HG02852 (cell line): Measurements from ENCODE around the gene CDC25A.

Experiments
- ATAC-seq: cut with Tn5 transposase; IDR thresholded peaks from one replicate; pipeline ENCODE4 v1.9.1; 2021; ENCODE audit warnings: mild to moderate bottlenecking, moderate library complexity; ENCODE audit not compliant: unreplicated experiment

The CDC25A gene

DNA sequence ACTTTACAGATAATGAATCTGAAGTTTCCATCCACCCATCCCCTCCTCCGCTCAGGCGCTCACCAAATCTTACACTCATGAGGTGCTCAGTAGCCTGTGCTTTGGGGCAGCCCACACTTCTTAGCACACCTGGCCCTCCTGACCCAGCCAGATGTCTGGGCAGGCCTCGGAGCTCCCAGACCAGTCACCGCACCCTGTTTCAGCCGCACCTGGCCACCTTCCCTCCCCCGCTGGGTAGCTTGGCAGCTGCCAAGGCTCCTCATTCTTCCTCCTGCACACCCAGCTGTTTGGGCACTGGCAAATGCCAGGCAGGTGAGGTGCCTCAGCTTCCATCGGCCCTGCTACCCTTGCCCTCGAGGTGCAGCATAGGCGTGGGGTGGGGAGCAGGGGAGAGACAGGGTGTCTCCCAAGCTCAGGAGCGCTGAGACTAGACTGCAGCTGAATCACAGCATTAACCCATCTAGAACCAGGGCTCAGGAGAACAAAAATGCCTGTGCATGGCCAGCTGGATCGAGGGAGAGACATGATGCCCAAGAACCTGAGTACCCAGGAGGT is 45.8 kb downstream of the CDC25A start:
- no peak for ATAC-seq

DNA sequence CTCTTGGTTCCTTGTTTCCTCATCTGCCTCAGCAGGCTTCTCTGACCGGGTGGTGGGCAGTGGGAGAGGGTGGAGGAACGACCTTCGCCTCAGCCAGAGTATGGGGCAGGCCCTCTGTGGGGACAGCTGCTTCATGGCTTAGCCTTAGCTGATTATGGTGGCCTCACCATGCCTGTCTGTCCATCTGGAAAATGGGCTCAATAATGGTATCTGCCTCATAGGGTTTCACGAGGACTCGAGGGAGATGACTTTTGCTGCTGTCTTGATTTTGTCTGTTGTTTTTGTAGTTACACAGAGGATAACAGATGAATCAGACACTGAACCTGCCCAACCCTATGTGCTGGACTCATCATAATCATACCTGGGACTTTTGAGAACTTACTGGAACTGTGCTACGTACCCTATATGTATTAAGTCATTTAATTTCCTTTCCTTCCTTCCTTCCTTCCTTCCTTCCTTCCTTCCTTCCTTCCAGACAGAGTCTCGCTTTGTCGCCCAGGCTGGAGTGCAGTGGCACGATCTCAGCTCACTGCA is 46.5 kb downstream of the CDC25A start:
- ATAC-seq, result no peak

- no peak for ATAC-seq
These were observed 47.1 kb downstream of the CDC25A start for GRCh38 chr3:48140936-48141603.

GRCh38 chr3:48140336-48140757 is 47.9 kb downstream of the CDC25A start:
- ATAC-seq, result no peak

DNA sequence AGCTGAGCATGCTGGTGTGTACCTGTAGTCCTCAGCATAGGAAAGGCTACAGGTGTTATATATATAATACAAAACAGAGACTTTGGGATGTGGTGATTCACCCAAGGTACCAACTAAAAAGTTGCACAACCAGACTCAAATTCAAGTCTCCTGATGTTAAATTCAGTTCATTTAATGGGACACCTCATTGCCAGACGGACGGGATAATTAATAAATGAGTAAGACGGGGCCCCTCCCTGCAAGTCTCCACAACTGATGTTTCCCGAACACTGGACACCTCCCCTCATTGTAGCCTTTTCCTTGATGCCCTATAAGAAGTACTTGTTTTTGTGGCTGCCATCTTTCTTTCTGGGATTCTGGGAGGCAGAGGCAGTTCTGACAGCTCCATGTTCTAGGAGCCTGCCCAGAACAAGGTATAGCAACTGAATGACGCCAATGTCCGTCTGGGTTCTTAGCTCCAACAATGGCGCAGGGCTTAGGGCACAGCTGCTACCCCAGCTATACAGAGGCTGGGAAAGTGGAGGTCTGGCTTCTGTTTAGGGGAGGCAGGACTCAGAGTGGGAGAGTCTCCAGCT is 50.7 kb downstream of the CDC25A start:
- no peak for ATAC-seq

DNA sequence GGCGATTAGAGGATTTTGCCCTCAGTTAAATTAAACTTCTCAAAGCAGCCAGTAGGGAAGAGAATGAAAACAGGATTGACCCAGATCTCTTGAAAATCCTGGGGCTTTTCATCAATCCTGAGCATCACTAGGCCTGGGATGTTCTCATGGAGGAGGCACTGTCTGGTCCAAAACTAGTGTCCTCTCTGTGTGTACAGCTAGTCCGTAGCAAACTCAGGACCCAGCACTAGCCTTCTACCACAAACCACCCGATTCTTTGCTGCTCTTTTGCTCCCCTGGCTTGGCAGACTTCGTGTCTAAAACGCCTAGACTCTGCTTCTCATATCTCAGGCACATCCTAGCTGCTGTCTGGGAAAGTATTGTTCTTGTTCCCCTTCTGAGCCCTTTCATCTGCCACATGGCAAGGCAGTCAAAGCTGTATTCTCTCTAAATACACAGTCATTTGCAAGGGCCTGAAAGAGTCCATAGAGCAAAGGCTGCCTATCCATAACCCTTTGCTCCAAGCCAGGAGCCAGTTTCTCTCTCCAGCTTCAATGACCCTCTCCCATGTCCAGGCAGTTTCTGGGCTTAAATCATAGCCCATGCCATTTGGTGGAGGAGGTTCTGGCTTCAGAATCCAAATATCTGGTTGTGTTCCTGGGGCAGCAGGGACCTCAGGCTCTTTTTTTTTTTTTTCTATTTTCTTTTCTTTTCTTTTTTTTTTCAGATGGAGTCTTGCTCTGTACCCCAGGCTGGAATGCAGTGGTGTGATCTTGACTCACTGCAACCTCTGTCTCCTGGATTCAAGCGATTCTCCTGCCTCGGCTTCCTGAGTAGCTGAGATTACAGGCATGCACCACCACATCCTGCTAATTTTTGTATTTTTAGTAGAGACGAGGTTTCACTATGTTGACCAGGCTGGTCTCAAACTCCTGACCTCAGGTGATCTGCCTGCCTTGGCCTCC is 52.4 kb downstream of the CDC25A start:
- no peak for ATAC-seq

DNA sequence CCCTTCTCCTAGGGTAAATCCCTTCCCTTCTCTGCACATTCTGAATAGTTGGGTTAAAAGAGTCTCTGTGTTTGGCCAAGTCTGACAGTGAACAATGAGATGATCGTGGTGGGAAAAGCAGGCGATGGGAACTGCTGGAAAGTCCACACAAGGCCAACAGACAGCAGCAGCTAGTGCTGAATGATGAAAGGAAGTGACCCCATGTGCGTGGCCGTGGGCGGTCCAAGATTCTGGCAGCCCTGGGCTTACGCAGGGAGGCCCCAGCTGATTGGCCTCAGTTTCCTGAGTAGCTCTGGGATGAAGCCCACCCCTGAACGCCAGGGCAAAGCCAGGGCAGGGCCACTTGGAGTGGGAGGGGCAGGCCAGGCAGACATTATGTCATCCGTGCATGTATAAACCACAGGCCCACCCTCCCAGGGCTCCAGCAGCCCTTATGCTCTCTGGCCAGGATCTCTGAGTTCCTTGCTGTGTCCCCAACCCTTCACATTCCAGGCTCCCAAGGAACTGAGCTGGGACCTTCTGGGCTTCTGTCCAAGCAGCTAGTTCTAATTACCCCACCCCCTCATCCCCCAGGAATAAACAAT is 57.8 kb downstream of the CDC25A start:
- ATAC-seq, result no peak

- no peak for ATAC-seq
These were observed 58.3 kb downstream of the CDC25A start for GRCh38 chr3:48129921-48130320.

DNA sequence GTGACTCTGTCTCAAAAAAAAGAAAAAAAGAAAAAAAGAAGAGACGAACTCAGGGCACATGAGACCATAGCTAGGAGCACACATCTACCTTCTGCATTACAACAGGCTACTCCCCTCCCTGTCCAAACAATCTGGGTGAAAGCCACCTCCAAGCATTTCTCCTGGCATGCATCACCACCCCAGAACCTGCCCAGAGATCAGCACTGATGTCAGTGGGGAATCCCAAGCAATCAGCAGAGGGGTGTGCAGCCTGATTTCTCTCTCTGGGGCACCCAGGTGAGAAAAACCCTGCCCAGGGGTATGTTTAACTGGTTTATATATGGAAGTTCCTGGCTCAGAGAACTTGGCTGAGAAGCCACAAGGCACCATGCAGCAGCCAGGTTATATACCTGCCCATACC is 59.4 kb downstream of the CDC25A start:
- ATAC-seq, result no peak

DNA sequence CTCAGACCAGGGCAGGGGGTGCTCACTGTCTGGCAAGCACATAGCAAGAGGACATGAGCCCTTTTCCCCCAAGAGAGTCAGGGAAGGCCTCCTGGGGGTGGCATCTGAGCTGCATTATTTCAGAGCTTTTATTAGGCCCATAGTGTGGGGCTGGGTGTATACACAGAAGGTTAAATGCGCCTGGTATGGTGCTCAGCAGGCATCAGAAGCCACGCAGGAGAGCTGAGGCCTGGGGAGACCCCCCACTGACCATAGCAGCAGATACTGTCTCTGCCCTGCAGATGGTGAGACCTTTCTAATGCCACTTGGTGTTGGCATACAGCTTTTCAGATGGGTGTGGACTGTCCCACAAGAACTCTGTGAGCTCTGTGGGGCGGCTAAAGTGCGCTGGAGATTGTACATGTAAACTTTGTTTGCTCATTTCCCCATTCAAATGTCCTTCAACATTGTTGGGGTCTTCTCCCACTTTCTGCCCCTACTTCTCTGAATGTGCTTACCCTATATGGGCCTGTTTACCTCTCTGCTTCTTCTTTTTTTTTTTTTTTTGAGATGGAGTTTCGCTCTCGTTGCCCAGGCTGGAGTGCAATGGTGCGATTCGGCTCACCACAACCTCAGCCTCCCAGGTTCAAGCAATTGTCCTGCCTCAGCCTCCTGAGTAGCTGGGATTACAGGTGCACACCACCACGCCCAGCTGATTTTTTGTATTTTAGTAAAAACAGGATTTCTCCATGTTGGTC is 62.2 kb downstream of the CDC25A start:
- no peak for ATAC-seq

DNA sequence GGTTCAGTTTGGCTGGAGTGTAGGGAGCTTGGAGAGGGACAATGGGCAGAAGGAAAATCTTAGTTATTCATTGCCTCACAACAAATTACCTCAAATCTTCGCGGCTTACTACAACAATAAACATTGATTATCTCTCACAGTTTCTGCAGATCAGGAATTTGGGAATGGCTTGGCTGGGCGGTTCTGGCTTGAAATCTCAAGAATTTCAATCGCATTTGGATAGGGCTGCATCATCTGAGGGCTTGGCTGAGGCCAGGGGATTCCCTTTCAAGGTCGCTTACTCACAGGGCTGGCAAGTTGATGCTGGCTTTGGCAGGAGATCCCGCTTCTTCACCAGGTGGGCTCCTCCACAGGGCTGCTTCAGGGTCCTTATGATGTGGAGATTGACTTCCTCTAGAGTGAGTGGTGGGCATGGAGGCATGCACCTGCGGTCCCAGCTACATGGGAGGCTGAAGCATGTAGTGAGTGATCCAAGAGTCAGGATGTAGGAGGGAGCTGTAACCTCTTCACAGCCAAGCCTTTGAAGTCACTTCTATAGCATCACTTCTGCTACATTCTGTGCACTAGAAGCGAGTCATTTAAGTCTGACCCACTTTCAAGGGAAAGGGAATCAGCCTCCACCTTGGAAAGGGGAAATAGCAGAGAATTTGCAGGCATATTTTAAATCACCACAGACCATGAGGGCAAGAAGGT is 63.1 kb downstream of the CDC25A start:
- no peak for ATAC-seq

GRCh38 chr3:48123346-48123745 is 64.9 kb downstream of the CDC25A start:
- no peak for ATAC-seq

- no peak for ATAC-seq
These were observed 65.7 kb downstream of the CDC25A start for GRCh38 chr3:48122504-48122903.

DNA sequence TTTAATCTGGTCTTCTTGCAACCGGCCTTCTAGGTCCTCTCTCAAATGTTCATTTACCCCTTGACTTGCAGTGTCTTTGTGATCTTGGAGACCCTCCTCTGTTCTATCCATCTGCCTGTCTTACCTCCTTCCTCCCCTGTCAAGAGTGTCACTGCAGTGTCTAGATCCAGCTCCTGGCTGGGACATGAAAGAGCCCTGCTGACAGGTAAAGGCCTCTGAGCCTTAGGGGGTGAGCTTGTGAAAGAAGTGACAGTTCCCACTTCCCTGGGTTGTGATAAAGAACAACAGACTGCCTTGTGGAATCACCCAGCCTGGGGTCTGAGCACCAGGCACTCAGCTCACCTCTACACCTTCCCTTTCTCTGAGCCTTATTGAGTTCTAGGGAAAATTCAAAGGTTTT is 68.0 kb downstream of the CDC25A start:
- ATAC-seq, result no peak

GRCh38 chr3:48119505-48120193 is 68.6 kb downstream of the CDC25A start:
- no peak for ATAC-seq

DNA sequence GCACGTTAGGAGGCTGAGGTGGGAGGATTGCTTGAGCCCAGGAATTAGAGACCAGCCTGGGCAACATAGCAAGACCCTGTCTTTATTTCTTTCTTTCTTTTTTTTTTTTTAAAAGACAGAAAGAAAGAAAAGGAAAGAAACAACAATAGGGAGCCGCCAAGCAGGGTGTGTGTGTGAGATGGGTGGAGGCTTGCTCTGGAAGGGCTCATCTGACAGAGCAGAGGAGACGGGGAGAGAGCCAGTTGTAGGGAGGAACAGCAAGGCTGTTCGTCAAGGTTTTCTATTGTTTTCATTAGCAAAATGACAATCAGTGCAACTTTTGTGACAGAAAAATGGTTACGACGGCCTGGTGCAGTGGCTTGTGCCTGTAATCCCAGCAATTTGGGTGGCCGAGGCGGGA is 69.3 kb downstream of the CDC25A start:
- no peak for ATAC-seq

GRCh38 chr3:48118322-48118721 is 69.9 kb downstream of the CDC25A start:
- ATAC-seq, result no peak

- ATAC-seq, result peak; percentile 20
These were observed 75.4 kb downstream of the CDC25A start for GRCh38 chr3:48112813-48113212.
